GM18511 (cell line): ENCODE measurements around the gene FCN3.

ENCODE experiments used
- ATAC-seq: cut with Tn5 transposase; IDR thresholded peaks from one replicate; pipeline ENCODE4 v1.9.1; 2021; ENCODE audit warnings: mild to moderate bottlenecking, moderate library complexity; ENCODE audit not compliant: unreplicated experiment

Gene FCN3

GRCh38 chr1:27343639-27344025 lies 31.0 kb downstream of the FCN3 start:
- no peak for ATAC-seq

DNA sequence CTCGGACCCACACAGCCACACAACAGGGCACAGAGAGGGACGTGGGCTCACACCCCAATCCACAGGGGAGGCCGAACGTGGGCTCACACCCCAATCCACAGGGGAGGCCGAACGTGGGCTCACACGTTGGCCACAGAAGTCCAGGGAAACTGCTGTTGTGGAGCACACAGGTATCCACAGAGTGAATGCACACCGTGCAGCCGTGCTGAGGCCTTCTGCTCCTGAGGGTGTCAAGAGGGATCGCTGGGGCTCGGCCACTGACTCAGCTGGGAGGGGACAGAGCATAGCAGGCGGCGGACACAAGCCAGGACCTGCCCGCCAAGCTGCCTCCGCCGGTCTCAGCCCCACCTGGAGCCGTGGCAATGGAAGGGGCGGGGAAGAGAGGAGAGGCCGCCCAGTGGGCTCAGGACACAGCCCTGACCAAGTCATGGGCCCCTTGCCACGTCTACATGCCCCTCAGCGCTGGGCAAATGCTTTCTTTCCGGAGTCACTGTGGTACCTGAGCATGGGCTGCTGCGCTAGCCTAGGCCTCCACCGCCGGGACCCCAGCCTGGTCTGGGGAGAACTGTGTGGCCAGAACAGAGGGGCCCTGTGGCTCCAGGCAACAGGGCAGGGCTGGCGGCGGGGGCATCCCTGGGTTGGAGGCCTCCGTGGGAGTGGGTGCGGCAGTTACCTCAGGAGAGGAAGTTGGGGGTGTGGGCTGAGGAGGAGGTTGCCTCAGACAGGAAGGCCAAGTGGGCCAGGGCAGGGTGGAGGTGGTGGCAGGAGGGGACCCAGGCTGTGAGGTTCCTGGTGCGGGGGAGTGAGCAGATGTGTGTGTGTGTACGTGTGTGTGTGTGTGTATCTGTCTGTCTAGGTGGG lies 31.6 kb downstream of the FCN3 start:
- peak; percentile 51 for ATAC-seq

DNA sequence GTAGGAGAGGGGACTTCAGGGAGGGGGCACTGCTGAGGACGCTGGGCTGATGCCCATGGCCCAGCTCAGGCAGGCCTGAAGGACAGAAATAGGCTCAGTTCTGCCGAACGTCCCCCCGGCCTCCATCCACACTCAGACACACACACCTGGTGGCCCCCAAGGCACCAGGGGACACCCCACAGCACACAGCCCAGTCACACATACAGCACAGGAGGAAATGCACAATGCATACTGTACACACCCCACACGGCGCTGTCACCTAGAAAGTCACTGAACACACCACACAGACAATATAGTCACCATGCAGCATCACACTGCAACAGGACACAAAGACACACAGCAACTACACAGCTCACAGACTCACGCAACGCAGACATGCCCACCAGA lies 32.2 kb downstream of the FCN3 start:
- ATAC-seq = peak; percentile 35

DNA sequence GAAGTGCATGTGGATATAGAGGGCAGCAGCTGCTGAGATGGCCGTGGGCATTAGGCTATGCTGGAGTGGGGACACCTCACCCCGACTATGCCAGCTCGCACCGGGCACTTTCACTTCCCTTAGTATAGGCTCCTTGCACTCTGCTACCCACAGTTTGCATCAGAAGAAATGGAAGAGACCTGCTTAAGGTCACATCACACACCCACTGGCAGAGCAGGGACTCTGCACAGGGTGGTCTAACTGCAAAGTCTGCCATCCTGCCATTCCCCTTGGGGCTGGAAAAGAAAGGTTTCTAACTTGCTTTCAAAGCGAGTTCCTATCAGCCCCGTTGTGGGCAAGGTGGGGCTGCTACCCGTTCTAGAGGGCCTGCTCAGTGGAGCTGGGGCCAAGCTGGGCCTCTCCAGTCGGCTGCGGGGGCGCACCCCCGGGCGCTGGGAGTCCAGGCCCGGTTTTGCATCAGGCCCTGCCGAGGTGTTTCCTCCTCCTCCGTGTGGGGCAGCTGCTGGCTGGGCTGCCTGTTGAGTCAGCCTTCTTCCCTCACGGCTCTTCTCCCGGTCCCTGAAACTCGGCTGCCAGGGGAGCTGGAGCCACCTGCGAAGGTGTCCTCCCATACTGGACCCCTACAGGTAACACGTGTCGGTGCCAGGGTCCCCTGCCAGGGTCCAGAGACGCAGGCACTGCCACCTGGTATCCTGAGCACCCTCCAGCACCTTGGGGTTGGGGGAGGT lies 32.9 kb downstream of the FCN3 start, which contains the start of gene SYTL1:
SYTL1 (plus strand) TSS at position 498 of the 728 bp plus-strand sequence. CDS start 3,313 bp downstream, outside the sequence.
- peak; percentile 52 for ATAC-seq

DNA sequence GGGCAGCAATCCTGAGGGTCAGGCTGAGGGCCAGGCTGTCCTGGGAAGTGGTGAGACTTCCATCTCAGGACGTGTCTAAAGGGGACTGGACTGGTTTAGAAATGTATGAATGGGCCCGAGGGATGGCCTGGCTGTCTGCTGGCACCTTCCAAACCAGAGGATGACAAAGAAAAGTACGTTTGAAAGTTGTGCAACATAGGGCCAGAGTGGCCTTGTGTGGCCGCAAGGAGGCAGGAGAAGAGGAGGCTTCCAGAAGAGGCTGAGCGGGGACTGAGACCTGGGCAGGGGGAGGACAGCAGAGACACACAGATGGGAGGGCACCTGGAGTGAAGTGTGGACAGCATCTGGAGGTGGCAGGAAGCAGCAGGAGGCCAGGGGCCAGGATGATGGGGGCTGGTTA lies 35.4 kb downstream of the FCN3 start:
- no peak for ATAC-seq

GRCh38 chr1:27338751-27339150 lies 35.9 kb downstream of the FCN3 start:
- ATAC-seq = no peak

DNA sequence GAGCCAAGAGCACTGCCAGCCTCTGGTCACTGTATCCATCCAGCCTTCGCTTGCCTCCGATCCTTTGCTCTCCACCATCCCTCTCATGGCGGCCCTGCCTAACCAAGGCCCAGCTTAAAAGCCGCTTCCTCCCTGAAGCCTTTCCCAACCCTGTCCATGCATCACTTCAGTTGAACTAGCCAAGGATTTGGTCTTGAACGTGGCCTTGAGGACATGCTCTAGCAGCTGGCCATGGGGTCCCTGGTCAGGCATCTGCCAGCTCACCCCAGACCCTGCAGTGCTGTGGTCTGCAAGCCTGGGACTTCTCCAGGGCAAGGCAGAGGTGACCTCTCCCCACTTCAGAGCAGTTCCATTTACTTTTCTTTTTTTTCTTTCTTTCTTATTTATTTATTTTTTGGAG lies 37.9 kb downstream of the FCN3 start:
- ATAC-seq = no peak

DNA sequence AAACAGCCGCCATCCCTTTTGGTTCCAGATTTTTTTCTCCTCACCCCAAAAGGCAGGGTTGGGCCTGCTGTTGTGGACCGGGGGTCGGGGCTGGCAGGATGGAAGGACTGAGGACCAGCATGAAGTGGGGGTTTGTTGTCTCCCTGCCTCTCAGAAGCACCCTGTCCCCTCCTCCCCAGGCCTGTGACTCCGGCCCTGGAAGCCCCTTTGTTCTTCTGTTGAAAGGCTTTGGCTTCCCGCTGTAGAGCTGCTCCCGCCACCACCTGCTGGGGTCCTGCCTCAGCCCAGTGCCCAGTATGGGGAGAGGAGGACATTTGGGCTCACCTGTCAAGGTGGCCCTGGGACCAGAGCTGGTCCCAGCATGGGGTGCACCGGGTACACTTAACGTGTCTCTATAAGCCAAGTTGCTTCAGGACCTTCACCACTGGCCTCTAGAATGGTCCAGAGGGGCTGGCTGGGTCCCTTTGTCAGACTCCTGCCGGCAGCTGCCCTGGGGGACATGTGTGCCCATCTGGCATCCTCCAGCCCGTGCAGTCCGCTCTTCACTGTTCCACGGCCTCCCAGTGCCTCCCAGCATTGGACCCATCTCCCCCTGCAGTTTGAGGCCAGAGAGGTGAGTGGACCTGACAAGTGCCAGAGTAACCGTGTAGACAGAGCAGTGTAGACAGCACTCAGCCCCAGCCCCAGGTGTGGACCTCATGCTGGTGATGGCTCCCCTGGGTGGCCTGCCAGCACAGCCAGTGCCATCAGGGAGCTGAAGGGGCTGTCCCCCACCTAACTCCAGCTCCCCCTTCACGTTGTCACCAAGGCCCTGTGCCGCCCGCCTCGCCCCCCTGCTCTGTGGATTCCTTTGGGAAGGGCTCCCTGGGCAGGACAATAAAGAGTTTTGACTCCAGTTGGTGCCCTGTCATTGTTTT lies 38.9 kb downstream of the FCN3 start:
- no peak for ATAC-seq

GRCh38 chr1:27333717-27334279 lies 40.8 kb downstream of the FCN3 start:
- ATAC-seq = no peak

DNA sequence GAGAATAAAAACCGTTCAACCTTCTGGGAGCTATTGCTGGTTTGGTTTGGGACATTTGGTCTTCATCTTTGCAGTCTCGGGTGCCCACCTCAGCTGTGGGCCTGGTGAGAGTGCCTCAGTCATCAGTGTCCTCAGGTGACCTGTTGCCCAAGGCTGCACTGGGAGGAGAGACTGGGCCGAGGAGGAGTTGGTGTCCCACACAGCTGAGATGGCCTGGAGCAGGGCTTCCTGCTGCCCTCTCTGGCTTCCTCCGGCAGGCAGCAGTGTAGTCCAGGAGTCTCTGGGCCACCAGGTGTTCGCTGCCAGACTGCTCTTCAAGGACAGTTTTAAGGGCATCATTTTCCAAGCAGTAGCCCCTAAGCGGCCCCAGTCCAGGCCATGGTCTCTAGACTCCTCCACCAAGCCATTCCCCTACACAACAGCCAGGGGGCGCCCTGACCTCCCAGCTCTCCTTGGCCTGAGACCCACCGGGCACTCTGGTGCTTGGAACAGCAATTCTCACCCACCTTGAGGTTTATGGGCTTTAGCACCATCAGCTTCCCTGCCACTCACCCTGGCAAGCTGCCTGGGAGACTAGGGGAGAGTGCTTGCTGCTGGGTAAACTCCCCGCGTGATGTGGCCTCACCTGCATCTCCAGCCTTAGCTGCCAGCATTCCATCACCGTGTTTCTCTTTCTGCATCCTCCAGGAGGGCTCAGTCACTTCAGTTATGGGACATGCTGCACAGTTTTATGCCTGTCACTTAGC lies 41.9 kb downstream of the FCN3 start:
- no peak for ATAC-seq

DNA sequence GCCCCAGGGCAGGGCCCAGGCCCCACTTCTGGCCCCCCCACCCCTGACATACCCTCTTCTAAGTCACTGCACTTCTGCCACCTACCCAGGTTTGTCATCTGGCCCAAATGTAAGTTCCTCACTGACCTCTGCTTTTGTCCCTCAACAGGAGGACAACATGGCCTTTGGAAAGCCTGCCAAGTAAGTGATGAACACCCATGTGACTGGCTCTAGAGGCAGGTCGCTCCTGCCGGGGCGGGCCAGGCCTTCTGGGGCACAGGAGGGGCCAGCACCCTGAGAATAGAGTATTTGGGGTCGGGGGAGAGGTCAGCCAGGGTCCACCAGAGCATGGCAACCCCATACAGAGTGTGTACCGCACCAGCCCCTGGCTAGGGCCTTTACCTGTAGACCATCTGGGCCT lies 42.7 kb downstream of the FCN3 start:
- ATAC-seq = no peak

GRCh38 chr1:27331426-27331825 lies 43.2 kb downstream of the FCN3 start:
- ATAC-seq = no peak

DNA sequence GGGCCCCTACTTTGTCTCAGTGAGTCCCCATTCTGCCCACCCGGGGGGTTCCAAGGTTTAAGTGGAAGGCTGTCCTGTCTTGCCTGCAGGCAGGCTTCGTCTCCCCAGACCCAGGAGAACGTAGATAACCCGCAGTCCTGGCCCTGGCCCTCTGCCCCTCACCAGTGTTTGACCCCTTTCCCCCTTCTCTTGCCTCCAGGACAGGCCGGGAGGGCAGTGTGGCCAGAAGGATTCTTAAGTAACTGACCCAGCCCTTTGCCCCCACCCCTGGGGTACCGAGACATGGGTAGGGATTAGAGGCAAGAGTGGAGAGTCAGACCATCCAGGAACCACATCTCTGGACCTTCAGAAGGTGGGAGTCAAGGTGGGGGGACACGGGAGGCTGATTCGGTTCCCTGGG lies 43.8 kb downstream of the FCN3 start:
- ATAC-seq = no peak

DNA sequence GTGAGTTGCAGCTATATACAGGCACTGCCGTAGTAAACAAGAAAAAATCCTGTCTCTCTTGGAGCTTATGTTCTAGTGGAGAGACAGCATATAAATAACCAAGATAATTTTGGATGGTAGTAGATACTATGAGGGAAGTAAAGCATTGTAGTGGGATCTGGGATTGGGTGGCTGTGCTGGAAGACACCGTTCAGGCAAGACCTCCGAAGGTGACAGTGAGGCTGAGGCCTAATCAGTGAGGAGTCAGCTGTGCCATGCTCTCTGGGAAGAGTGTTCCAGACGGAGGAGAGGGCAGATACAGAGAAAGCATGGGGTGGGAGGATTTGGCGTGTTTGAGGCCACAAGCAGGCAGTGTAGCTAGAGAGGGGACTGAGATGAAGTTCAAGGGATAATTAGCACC lies 46.7 kb downstream of the FCN3 start:
- no peak for ATAC-seq

DNA sequence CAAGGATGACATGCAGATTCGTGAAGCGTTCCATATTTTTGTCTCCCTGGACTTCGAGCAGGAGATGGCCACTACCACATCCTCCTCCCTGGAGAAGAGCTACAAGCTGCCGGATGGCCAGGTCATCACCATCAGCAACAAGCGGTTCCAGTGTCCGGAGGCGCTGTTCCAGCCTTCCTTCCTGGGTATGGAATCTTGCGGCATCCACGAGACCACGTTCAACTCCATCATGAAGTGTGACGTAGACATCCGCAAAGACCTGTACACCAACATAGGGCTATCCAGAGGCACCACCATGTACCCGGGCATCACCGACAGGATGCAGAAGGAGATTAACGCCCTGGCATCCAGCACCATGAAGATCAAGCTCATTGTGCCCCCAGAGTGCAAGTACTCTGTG lies 49.3 kb downstream of the FCN3 start:
- no peak for ATAC-seq

GRCh38 chr1:27322569-27323240 lies 51.9 kb downstream of the FCN3 start:
- ATAC-seq = peak; percentile 4

DNA sequence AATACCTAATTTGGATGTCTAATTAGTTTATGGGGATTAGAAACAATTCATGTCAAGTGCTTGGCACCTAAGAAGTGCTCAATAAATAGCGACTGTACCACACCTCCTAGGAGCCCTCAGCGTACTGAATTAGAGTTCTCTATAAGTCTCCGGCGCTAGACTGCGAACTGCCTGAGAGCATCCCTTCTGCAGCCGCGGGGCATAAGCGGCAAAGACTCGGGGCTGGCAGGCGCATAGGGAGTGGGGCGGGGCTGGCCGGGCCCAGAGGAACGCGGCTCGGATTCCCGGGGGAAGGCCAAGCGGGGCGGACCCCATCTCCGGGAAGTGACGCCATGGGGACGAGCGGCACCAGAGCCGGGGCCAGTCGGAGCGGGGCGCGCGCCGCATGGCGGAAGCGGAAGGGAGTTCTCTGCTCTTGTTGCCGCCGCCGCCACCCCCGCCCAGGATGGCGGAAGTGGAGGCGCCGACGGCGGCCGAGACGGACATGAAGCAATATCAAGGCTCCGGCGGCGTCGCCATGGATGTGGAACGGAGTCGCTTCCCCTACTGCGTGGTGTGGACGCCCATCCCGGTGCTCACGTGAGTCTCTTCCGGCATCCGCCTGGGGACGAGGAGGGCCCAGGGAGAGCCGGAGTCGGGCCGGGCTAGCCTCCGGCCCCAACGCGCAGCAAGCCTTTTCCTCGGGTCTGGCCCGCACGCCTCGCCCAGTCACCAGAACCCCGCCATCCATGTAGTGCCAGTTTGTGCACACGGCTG lies 52.6 kb downstream of the FCN3 start, which contains the start of gene TMEM222:
TMEM222 (plus strand) TSS at position 351 of the 756 bp plus-strand sequence; CDS start at position 386, 35 bp downstream.
- peak; percentile 92 for ATAC-seq
